ENCODE results near the gene SNED1.

- no peak for TF ChIP-seq CTCF (conservative IDR thresholded peaks at IDR 0.05; ENCODE audit: low read length)
- TF ChIP-seq EZH2phosphoT487 (IDR thresholded peaks at IDR 0.05; ENCODE audit: borderline replicate concordance, low read depth, low read length) = no peak
Measured at GRCh38 chr2:241017228-241017940, 19.0 kb downstream of the SNED1 start.

Measured in OCI-LY7 (cell line).